ENCODE measurements around the gene PGRMC2.

The PGRMC2 gene

DNA sequence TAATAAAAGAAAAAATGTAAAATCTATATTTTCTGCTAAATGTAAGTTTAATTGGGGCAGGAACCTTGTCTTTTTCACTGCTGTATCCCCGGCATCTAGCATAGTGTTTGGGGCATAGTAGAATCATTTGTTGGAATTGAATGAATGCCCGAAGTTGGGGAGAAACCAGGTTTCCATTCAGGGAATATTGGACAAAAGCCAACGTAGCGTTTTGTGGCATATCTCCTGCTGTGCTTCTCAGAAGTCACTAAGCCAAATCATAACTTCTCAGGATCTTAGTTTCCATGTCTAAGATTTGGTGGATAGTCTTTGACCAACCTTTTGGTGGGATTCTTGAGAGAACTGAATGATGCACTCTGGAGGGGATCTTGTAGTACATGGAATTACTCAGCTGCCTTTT lies 42.0 kb upstream of the PGRMC2 start:
- Histone ChIP-seq H3K9me3 (no peaks in the 10 kb centered on the region), H3K27ac (no peak overlapping the region), H3K36me3 (no peaks in the 10 kb centered on the region), H3K4me1 (ENCODE audit: control insufficient read depth in 1 of 2, insufficient read depth in 1 of 2, low read depth in 1 of 2, low read length in 1 of 2) (no peaks in the 10 kb centered on the region), H3K4me3 (ENCODE audit: low read depth in 1 of 2, low read length in 1 of 2) (no peak overlapping the region), H3K27me3 (no peaks in the 10 kb centered on the region)
- TF ChIP-seq, protein P1, sequence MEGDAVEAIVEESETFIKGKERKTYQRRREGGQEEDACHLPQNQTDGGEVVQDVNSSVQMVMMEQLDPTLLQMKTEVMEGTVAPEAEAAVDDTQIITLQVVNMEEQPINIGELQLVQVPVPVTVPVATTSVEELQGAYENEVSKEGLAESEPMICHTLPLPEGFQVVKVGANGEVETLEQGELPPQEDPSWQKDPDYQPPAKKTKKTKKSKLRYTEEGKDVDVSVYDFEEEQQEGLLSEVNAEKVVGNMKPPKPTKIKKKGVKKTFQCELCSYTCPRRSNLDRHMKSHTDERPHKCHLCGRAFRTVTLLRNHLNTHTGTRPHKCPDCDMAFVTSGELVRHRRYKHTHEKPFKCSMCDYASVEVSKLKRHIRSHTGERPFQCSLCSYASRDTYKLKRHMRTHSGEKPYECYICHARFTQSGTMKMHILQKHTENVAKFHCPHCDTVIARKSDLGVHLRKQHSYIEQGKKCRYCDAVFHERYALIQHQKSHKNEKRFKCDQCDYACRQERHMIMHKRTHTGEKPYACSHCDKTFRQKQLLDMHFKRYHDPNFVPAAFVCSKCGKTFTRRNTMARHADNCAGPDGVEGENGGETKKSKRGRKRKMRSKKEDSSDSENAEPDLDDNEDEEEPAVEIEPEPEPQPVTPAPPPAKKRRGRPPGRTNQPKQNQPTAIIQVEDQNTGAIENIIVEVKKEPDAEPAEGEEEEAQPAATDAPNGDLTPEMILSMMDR (IDR thresholded peaks at IDR 0.05), result no peak

DNA sequence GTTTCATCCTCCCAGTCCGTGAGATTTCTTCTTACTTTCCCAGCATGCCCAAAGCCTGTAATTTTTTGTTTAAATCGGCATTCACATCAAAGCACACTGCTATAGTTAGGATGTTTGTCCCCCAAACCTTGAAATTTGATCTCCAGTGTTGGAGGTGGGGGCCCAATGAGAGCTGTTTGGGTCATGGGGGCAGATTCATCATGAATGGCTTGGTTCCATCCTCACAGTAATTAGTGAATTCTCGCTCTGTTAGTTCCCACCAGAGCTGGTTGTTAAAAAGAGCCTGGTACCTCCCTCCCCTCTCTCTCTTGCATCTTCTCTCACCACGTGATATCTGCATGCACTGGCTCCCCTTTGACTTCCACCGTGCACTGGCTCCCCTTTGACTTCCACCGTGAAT lies 40.5 kb upstream of the PGRMC2 start:
- no peaks in the 10 kb centered on the region for H3K4me1 ChIP-seq (ENCODE audit: control insufficient read depth in 1 of 2, insufficient read depth in 1 of 2, low read depth in 1 of 2, low read length in 1 of 2)
- no peaks in the 10 kb centered on the region for H3K9me3 ChIP-seq
- H3K27me3 ChIP-seq, result no peaks in the 10 kb centered on the region
- H3K4me3 ChIP-seq (ENCODE audit: low read depth in 1 of 2, low read length in 1 of 2), result no peak overlapping the region
- H3K36me3 ChIP-seq, result no peaks in the 10 kb centered on the region
- TF ChIP-seq, protein P1 (IDR thresholded peaks at IDR 0.05), result no peak
- H3K27ac ChIP-seq, result no peak overlapping the region

- no peak overlapping the region for H3K27ac ChIP-seq
- TF ChIP-seq, protein P1 (IDR thresholded peaks at IDR 0.05), result no peak
- H3K36me3 ChIP-seq, result no peaks in the 10 kb centered on the region
- H3K4me1 ChIP-seq (ENCODE audit: control insufficient read depth in 1 of 2, insufficient read depth in 1 of 2, low read depth in 1 of 2, low read length in 1 of 2), result no peaks in the 10 kb centered on the region
- H3K27me3 ChIP-seq, result no peaks in the 10 kb centered on the region
- no peak overlapping the region for H3K4me3 ChIP-seq (ENCODE audit: low read depth in 1 of 2, low read length in 1 of 2)
- H3K9me3 ChIP-seq, result no peaks in the 10 kb centered on the region
These were observed 35.8 kb upstream of the PGRMC2 start for GRCh38 chr4:128323401-128323800.

GRCh38 chr4:128322986-128323385 lies 35.4 kb upstream of the PGRMC2 start:
- no peaks in the 10 kb centered on the region for H3K36me3 ChIP-seq
- no peaks in the 10 kb centered on the region for H3K9me3 ChIP-seq
- TF ChIP-seq, protein P1 (IDR thresholded peaks at IDR 0.05), result no peak
- H3K4me3 ChIP-seq (ENCODE audit: low read depth in 1 of 2, low read length in 1 of 2), result no peak overlapping the region
- no peak overlapping the region for H3K27ac ChIP-seq
- no peaks in the 10 kb centered on the region for H3K4me1 ChIP-seq (ENCODE audit: control insufficient read depth in 1 of 2, insufficient read depth in 1 of 2, low read depth in 1 of 2, low read length in 1 of 2)
- no peaks in the 10 kb centered on the region for H3K27me3 ChIP-seq

DNA sequence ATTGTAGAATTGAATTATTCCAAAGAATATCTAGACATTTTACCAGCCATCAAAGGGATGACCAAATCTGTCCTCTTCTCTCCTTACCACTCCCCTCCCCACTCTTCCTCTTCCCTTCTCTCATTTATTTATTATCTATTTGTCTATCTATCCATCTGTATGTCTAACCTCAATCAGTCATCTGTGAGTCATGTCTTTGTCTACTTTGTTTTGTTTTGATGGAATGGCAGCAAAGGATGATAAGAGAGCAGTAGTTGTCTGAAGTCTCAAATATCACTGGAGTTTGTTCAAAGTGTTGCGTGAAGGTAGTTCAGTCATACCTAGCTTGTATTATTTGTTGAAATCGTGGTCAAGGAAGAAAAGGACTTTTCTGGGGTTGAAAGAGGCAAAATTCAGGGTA lies 34.7 kb upstream of the PGRMC2 start:
- no peak overlapping the region for H3K27ac ChIP-seq
- TF ChIP-seq, protein P1 (IDR thresholded peaks at IDR 0.05), result no peak

DNA sequence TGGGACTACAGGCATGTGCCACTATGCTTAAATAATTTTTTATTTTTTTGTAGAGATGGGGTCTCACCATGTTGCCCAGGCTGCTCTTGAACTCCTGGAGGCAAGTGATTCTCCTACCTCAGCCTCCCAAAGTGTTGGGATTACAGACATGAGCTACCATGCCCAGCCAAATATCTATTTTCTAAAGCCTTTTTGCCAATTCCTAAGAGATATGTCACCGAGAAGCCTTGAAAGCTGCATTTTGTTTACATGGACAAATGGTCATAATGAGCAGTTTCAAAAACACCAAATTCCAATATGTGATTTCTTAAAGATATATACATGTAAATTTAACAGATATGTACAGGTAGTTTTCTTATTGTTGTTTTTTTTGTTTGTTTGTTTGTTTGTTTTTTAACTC lies 33.0 kb upstream of the PGRMC2 start:
- Histone ChIP-seq H3K27ac (no peak overlapping the region), H3K27me3 (no peaks in the 10 kb centered on the region), H3K9me3 (no peaks in the 10 kb centered on the region), H3K36me3 (no peaks in the 10 kb centered on the region), H3K4me1 (ENCODE audit: control insufficient read depth in 1 of 2, insufficient read depth in 1 of 2, low read depth in 1 of 2, low read length in 1 of 2) (no peaks in the 10 kb centered on the region), H3K4me3 (ENCODE audit: low read depth in 1 of 2, low read length in 1 of 2) (no peak overlapping the region)
- TF ChIP-seq, protein P1 (IDR thresholded peaks at IDR 0.05), result no peak

More for the DNA sequence above, 34.7 kb upstream of the PGRMC2 start:
- H3K4me3 ChIP-seq (ENCODE audit: low read depth in 1 of 2, low read length in 1 of 2), result no peak overlapping the region
- no peaks in the 10 kb centered on the region for H3K9me3 ChIP-seq
- H3K4me1 ChIP-seq (ENCODE audit: control insufficient read depth in 1 of 2, insufficient read depth in 1 of 2, low read depth in 1 of 2, low read length in 1 of 2), result no peaks in the 10 kb centered on the region
- H3K36me3 ChIP-seq, result no peaks in the 10 kb centered on the region
- H3K27me3 ChIP-seq, result no peaks in the 10 kb centered on the region

All from neutrophil (primary cell).